ENCODE results near the gene SEMA3B.

SEMA3B gene

DNA sequence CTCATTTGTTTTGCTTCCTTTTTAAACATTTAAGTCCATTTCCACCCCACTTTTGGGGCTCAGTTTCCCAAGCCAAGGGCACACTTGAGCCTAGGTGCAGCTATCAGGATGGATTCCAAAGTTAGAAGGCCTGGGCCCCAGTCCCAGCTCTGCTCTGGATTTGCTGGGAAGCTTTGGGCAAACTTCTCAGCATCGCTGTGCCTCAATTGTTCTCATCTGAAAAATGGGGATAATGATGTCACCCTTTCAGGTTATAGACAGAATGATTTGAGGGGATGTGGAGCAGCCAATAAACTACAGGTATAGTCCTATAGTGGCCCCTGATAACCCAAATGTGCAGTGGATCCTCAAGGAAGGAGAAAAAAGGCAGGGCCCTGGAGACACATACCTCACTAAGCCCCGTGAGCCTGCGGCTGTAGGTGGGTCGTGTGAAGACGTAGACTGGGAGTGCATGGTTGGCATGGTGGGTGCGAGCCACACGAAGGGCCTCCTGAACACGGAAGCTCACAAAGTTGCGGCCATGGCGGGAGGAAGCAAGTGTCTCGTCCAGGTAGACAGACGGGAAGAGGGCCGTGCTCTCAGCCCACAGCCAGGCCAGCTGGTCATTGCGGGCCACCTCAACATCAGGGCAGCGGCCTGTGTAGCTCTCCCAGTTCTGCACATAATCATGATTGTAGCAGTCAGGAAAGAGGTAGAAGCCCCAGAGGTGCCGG is 50.4 kb downstream of the SEMA3B start:
- DNase-seq = no peak

DNA sequence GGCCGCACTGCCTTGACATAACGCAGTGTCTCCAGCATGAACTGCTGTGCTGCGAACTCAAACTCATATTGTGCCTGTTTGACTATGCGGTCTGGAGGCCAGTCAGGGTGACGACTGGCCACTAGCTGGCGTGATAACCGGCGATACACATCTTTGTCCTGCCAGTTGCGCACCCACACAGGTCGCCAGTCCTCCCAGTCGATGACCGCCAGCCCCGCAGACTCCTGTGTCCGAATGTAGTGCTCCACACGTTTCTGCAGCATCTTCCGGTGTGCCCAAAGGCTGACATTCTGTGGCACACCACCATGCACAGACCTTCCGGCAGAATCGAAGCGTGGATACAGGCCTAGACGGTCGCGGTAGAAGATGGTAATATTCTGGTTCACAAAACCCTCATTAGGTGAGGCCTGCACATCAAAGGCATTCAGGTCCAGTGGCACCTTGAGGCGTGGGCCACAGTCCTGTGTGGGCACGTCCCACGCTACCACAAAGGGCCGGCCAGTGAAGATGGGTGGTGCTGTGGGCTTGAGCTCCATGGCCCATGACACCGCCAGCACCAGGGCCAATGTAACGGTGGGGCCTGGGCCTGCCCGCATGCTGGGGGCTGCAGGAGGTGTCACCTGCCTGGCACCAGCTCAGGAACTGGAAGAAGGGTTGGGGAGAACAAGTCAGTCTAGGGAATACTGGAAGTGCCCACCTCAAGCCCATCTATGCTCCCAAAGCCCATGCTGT is 51.1 kb downstream of the SEMA3B start:
- DNase-seq = no peak

DNA sequence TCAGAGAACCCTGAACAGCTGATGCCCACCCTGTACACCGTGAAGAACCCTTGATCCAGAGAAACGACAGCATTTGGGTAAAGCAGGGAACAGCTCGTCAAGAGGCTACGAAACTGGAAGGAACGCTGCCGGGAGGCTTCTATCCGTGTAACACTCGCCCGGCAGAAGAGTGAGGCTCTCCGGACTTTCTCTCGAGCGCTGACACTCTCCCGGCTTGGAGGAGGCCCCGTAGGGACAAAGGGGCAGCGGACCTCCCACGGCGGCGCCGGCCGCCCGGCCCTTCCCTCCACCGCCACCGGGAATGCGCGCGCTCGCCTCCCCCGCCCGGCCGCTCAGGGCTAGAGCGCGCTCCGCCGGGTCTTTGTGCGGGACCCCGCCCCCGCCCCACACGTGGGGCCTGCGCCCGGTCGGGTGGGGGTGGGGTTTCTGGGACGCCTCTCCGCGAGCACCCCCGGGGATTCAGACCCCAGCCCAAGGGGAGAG is 51.9 kb downstream of the SEMA3B start:
- DNase-seq = peak in 1 of 2 experiments; percentile 43

DNA sequence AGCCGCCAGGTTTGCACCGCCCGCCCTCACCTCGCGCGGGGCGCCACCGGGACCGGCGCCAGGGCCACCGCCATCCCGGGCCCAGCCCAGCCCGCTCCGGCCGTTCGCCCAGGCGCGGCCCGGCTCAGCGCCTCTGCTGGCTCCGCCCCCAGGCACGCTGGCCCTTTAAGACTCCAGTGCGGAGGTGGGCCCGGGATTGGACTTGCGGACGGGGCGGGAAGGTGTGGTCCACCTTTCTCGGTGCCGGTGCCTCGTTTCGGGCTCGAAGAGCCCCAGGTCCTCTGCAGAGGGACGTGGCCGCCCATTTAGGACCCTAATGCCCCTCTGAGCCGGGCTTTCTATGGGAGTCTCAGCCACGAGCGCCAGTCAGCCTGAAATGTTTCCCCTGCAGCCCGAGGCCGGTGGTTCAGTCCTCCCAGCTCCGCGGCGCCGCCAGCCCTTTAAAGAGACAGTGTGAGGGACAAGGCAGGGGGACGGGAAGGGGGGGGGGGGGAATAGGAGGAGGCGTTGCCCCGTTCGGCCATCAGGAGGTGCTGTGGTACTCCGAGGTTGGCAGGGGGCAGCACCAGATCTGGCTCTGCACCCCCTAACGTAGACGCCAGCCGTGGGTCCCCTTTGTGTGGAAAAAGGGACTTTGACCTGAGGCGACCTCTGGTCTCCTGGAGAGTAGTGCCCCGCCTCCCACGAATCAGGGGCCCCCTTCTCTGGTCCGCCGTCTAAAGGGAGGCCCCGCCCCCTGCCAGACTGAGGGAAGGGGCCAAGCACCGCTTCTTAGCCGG is 52.6 kb downstream of the SEMA3B start:
- DNase-seq = peak; percentile 22 to 81

DNA sequence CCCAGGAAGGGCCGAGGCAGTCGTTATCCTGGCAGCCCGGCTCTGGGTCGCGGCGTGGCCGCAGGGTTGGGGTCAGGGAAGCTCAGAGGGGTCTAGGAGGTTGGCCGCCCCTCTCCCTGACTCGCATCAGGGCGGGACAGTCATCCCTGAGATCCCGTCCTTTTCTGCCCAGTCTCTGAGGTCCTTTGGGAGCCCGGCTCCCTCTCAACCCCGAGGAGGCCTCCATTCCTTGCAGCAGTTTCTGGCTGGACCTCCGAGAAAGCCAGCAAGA is 53.1 kb downstream of the SEMA3B start:
- DNase-seq = no peak

DNA sequence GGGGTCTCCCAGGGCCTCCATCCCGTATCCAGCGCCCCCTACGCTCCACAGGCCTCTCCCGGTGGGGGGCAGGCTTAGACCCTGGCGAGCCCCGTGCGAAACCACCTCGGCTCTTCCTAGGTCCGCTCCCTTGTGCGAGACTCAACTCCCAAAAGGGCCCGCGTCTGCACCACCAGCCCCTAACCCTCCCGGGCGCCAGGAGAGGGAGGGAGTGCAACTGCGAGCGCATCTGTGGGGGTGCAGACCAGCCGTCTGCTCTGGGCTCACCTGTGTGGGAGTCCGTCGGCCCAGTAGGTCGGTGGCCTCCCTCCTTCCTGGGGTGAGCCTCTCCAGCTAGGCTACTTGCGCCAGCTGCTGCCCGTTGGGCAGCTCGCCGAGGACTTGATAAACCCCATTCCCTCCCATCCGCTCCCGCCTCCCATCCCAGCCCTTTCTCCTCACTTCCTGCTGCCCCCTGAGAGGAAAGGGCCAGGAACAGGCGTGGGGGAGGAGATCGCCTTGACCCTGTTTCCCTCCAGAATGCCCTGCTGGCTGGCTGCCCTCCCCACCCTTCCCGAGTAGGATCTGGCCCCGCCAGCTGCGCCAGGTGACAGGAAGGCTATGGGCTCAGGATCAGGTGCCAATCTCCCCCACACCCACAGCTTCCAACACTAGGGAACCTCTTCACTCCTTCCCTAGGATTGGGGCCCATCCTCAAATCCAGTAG is 53.6 kb downstream of the SEMA3B start, which contains the start of gene HYAL2:
TSS of gene HYAL2 (minus strand) at position 360 of the 706 bp plus-strand sequence. CDS start 2,256 bp downstream, outside the sequence.
- no peak for DNase-seq

DNA sequence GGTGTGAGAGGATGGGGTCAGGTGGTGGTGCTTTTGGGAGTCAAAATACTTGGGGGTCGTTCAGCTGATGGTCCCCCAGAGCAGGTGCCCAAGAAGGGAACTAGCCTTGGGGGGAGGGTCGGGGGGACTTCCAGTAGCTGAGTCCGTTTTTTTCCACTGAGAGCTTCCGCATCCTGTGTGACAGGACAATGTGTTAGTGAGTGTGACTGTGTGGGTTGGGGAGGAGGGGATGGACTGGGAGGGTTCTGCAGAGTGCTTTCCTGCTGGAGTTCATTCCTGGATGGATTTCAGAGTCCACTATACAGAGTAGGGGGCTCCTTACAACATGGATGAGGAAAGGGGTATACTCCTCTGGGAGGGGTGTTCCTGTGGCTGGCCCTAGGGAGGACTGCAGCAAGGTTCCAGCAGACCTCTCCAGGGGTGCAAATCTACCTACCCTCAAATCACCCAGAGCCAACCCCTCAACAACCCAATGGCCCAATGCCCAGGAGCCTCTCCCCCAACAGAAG is 54.2 kb downstream of the SEMA3B start:
- DNase-seq = no peak

DNA sequence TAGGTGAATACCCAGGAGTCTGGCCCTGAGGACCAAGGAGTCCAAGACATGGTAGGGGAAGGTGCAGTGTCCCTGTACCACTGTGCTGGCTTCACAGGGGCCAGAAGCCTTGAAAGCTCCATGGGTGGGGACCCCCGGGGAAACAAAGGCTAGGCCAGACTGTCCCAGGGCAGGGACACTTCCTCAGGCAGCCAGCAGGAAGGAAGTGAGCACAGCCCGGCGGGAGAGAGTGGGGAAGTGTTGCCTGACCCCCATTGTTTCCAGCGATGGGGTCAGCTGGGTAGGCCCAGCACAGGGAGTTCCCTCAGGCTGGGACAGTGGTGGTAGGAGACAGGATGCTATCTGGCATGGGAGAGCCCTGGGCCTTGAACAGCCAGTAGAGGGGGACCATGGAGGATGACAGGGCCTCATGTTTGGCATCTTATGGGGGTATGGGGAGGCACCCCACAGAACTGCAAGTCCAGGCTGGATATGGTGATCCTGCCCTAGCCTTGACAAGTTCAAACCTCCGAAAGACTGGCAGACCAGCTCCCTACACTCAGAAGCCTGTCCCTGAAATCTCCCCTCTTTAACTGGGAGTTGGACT is 54.8 kb downstream of the SEMA3B start:
- no peak for DNase-seq

DNA sequence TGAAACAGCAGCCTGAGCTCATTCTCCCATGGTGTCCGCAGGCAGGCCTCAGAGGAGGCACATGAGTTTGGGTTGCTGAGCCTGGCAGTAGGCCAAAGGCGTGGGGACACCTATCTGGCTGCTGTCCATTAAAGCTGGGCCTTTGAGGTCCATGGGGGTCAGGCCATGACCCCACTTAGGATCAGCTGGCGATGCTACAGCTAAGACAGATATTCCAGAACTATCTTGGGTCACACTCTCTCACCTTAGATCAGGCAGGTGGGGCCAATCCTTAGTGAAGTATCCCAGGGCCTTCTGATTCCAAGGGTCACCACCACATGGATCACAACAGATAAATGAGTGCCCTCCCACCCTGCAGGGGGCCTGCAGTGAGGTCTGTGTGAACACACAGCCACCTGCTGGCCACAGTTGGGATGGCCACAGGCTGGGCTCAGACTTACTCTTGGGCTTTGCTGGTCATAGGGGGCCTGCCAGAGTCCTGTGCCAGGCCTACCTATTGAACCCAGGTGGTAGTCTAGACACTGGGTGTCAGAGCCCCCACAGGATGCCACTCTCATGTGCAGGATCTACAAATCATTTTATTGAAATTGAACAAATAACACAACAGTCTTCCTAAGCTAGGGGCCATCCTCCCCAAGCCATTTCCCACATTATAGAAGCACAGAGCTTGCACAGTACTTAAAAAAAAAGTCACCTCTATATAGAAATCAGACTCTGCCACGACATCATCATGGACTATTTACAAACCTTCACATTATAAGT is 55.6 kb downstream of the SEMA3B start:
- DNase-seq = peak; percentile 13 to 63

DNA sequence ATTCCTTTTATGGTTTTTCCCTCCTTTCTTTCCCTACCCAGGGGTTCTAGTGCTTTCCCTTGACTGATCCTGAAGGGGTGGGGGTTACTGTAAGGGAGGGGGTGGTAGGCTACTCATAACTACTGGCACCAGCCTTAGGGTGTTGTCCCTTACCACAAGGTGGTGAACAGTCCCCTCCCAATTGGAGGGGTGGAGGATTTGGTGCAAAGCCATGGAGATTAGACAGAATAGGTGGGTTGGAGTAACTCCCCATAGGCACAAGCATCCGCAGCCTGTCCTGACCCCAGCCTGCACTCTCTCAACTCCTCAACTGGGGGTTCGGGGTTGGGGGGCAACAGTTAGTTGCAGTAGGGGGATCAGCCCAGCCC is 56.1 kb downstream of the SEMA3B start:
- DNase-seq = no peak

DNA sequence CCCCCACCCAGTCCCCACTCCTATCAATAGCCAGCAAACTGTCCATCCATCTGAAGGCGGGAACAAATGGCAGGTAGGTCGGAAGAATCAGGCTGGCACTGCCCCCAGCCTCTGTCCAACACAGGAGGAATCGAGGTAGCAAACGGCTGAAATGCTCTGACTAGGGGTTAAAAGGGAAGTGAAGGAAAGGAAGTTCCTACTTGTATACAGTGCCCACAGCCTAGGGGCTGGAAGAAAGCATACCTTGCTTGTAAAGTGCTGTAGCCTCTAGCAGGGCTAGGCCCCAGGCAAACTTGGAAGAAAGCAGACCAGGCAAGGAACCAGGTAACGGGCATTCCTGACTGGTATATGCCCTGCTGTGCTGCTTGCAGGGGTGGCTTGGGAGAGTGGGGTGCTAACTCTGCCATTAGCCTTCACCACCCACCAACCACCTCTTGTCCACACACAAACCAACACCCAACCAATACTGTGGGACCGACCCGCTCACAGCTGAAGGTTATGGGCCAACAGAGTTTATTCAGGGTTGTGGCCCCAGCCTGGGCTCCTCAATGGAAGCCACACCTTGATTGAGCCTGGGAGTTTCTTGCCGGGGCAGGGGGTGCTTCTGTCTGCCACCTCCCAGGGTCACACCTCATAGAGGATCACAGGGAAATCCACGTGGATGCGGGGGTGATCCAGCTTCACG is 56.7 kb downstream of the SEMA3B start:
- DNase-seq = no peak

DNA sequence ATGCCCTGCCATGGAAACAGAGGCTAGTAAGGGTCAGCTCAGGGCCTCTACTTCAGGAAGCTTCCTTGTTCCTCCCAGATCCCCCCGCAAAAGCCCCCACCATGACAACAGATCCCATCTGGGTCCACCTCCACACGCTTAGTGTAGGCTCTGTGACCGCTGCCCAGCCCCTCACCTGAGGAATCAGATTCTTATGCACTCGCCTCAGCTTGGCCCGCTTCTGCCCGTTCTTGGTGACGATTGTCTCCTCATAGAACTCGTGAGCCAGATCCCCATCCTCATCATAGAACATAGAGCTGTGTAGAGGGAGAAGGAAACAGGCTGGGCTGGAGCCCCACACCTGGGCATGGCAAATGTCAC is 57.2 kb downstream of the SEMA3B start:
- DNase-seq = no peak

DNA sequence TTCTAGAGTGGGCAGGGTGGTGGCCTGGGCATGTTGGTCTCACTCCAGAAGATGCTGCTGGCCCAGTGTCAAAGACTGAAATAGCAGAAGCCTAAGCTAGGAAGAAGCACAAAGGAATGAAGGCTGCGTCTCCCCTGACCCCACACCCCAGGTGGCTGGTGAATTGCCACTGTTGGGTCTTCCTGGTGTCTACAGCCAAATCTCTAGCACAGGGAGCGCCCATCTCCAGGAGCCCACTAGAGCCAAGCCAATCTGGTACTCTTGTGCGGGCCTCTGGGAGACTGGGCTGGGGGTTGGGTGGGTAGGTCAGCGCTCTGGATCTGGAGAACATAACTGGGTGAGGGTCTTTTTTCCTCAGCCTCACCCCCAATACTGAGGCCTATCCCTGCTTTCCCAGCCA is 58.2 kb downstream of the SEMA3B start:
- no peak for DNase-seq
